OCI-LY3 (cell line): ENCODE results near the gene HOXC6.

Experiments used
- EZH2phosphoT487 ChIP-seq: fragments of 200-600 bp; shearing (Covaris generic); IDR thresholded peaks from 2 replicates; pipeline ENCODE4 v1.6.1; 2018; ENCODE audit warnings: antibody characterized with exemption, mixed run types, low read depth
- TF ChIP-seq, protein P1 (sequence below): fragments of 200-600, 300-600 bp; sonication (generic); IDR thresholded peaks from 2 replicates; pipeline ENCODE4 v1.5.1; 2014; ENCODE audit warnings: antibody characterized with exemption, low read length, low read depth

- TF ChIP-seq, protein P1, sequence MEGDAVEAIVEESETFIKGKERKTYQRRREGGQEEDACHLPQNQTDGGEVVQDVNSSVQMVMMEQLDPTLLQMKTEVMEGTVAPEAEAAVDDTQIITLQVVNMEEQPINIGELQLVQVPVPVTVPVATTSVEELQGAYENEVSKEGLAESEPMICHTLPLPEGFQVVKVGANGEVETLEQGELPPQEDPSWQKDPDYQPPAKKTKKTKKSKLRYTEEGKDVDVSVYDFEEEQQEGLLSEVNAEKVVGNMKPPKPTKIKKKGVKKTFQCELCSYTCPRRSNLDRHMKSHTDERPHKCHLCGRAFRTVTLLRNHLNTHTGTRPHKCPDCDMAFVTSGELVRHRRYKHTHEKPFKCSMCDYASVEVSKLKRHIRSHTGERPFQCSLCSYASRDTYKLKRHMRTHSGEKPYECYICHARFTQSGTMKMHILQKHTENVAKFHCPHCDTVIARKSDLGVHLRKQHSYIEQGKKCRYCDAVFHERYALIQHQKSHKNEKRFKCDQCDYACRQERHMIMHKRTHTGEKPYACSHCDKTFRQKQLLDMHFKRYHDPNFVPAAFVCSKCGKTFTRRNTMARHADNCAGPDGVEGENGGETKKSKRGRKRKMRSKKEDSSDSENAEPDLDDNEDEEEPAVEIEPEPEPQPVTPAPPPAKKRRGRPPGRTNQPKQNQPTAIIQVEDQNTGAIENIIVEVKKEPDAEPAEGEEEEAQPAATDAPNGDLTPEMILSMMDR, result no peak
- TF ChIP-seq EZH2phosphoT487, result no peak
Observed at GRCh38 chr12:54010053-54010971, 17.9 kb upstream of the HOXC6 start.
